DOHH2 (cell line): Measurements from ENCODE around the gene ATXN7L1.

ENCODE experiments used
- EZH2phosphoT487 ChIP-seq: fragments of 200-600 bp; sonication (generic); IDR thresholded peaks from 2 replicates; pipeline ENCODE4 v1.6.1; 2017; ENCODE audit warnings: borderline replicate concordance, mild to moderate bottlenecking, antibody characterized with exemption, low read length, moderate library complexity, mixed read lengths
- TF ChIP-seq, protein P1 (sequence below): fragments of 200-600 bp; sonication (generic); IDR thresholded peaks from one replicate; pipeline ENCODE4 v1.5.1; 2014; ENCODE audit warnings: antibody characterized with exemption, mild to moderate bottlenecking, low read depth, low read length; ENCODE audit not compliant: poor library complexity, severe bottlenecking

- TF ChIP-seq, protein P1, sequence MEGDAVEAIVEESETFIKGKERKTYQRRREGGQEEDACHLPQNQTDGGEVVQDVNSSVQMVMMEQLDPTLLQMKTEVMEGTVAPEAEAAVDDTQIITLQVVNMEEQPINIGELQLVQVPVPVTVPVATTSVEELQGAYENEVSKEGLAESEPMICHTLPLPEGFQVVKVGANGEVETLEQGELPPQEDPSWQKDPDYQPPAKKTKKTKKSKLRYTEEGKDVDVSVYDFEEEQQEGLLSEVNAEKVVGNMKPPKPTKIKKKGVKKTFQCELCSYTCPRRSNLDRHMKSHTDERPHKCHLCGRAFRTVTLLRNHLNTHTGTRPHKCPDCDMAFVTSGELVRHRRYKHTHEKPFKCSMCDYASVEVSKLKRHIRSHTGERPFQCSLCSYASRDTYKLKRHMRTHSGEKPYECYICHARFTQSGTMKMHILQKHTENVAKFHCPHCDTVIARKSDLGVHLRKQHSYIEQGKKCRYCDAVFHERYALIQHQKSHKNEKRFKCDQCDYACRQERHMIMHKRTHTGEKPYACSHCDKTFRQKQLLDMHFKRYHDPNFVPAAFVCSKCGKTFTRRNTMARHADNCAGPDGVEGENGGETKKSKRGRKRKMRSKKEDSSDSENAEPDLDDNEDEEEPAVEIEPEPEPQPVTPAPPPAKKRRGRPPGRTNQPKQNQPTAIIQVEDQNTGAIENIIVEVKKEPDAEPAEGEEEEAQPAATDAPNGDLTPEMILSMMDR, result no peak
- no peak for TF ChIP-seq EZH2phosphoT487
These were observed 12.5 kb downstream of the ATXN7L1 start for GRCh38 chr7:105863876-105864275.
